GM12878 (cell line): ENCODE measurements around the gene PCDHGC3.

ENCODE experiments used
- BCL3 ChIP-seq: IDR thresholded peaks from 2 replicates; pipeline ENCODE4 v1.6.1; 2011; ENCODE audit warnings: borderline replicate concordance, low read depth, mild to moderate bottlenecking, moderate library complexity, low read length; ENCODE audit not compliant: insufficient read depth, poor library complexity, severe bottlenecking
- CTCF ChIP-seq, 3 experiments: IDR thresholded peaks in 2 of 3; conservative IDR thresholded peaks in 1 of 3; 2 replicates each; pipeline ENCODE4 v1.5.1; 2011; ENCODE audit warnings: low read depth in 3 of 3, low read length in 3 of 3, mild to moderate bottlenecking in 3 of 3, control low read depth in 2 of 3, moderate library complexity in 2 of 3, inconsistent platforms in 1 of 3, mixed read lengths in 1 of 3; ENCODE audit not compliant: control insufficient read depth in 2 of 3, insufficient read depth in 1 of 3; ENCODE audit errors: extremely low read depth in 1 of 3
- EP300 ChIP-seq, 2 experiments: fragments of 150-350 bp in 1 of 2; IDR thresholded peaks; 2 replicates each; pipeline ENCODE4 v1.6.1; 2011 to 2012; ENCODE audit warnings: low read depth in 2 of 2, low read length in 2 of 2, borderline replicate concordance in 1 of 2, improper control_type of control experiment in 1 of 2, inconsistent platforms in 1 of 2; ENCODE audit not compliant: control insufficient read depth in 1 of 2
- EZH2 ChIP-seq: IDR thresholded peaks from 2 replicates; pipeline ENCODE4 v1.6.1; 2012; ENCODE audit warnings: low read depth, mild to moderate bottlenecking, control low read depth, inconsistent platforms, low read length, borderline replicate concordance; ENCODE audit not compliant: control insufficient read depth
- NRF1 ChIP-seq: conservative IDR thresholded peaks from 2 replicates; pipeline ENCODE4 v1.6.1; 2011; ENCODE audit warnings: mild to moderate bottlenecking, low read depth, low read length, improper control_type of control experiment
- RCOR1 ChIP-seq: conservative IDR thresholded peaks from 2 replicates; pipeline ENCODE4 v1.6.1; 2012; ENCODE audit warnings: low read depth, low read length, improper control_type of control experiment
- REST ChIP-seq: IDR thresholded peaks from 2 replicates; pipeline ENCODE4 v1.6.1; 2012; ENCODE audit warnings: mild to moderate bottlenecking, low read depth, low read length
- SMC3 ChIP-seq: IDR thresholded peaks from 2 replicates; pipeline ENCODE4 v1.6.1; 2011; ENCODE audit warnings: low read length, improper control_type of control experiment, borderline replicate concordance
- ZNF274 ChIP-seq: IDR thresholded peaks from one replicate; pipeline ENCODE4 v1.8.0; 2011; ENCODE audit not compliant: insufficient read length, insufficient read depth

DNA sequence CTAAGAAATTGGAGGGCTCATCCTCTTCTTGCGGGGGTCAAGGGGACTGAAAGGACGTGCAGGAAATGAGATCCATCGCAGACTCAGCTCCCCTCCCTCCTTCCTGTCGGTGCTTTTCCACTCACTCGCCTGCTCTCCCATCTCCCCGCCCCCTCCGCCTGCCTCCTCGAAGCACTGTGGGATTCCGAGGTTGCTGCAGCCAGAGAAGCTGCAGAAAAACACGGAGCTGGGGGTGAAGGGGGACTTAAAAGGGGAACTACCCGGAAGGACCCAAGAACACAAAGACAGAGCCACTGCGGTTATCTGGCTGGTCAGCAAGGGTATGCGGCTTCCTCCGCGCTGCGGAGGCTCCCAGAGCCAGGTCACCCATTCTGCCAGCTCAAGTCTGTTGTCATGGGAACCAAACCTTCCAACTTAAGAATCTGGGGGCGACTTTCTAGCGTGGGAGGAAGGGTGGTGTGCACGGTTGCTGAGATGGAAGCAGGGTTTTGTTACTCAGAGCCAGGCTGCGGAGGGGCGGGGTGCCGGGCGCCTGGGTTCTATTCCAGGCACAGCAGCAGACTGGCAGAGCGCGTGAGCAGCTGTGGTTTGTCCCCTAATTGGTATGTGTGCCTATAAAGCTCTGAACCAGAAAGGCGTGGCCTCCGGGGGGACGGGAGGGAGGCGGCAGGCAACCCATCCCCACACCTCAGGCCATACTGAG, 38.0 kb downstream of the PCDHGC3 start:
- no peak for TF ChIP-seq REST
- no peak for TF ChIP-seq NRF1
- TF ChIP-seq ZNF274, result no peak
- TF ChIP-seq CTCF (IDR thresholded peaks at IDR 0.05 in 2 of 3, conservative IDR thresholded peaks at IDR 0.05 in 1 of 3; ENCODE audit: control insufficient read depth in 2 of 3, extremely low read depth in 1 of 3, insufficient read depth in 1 of 3, low read depth in 3 of 3, low read length in 3 of 3), result no peak
- TF ChIP-seq EZH2, result no peak
- no peak for TF ChIP-seq SMC3
- no peak for TF ChIP-seq BCL3
- peak in 1 of 2 experiments; percentile 48; a peak in 1 of 4 replicates for TF ChIP-seq EP300 (IDR thresholded peaks at IDR 0.05; ENCODE audit: borderline replicate concordance in 1 of 2, control insufficient read depth in 1 of 2, low read depth in 2 of 2, low read length in 2 of 2)
- TF ChIP-seq RCOR1, result no peak
